Measurements from ENCODE around the gene PRKACA. TPM values are rescaled to one million over a fixed set of nuclear protein-coding genes. Genes with fewer than 3 reads are reported as not detected.

Gene PRKACA
- total RNA-seq, 2 experiments from 2014 or later: 21.1 to 62.0 TPM

DNA sequence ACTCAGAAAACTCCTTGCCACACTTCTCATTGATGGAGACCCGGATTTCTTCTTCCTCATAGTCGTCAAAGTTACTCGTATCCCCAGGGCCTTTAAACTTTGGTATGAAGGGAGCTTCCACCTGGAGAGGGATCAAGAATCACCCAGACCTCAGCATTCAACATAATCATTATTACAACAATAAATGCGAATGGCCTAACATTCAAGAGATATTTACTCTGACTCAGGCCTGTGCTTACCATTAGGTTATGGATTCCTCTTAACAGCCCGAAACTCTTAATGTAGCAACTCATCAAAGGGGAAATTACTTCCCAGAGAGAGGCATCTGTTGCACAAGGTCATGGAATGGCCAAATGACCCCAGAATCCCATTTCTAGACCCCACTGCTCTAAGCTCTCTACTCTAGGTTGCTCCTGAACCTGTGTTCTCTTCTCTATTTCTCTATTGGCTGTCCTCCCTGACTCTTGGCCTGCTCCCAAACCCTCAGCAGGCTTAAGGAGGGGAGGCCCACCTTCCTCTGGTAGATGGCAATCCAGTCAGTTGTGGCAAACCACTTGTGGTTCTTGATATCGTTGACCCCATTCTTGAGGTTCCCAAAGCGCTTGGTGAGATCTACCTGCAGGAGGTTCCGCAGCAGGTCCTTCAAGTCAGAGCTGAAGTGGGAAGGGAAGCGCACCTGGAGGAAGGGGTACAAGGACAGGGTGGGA, 24.3 kb downstream of the PRKACA start:
- intact Hi-C loops (cut with micrococcal nuclease; ENCODE audit: unreplicated experiment): no loop called here
- Histone ChIP-seq H3K36me3 (ENCODE audit: insufficient read depth, low read length) (peaks cover 27% of the 10 kb centered on the region), H4K20me1 (ENCODE audit: insufficient read depth, low read length) (peaks cover 9% of the 10 kb centered on the region; the same call in 1 of the 2 replicates), H3K4me1 (ENCODE audit: insufficient read depth, low read length, poor library complexity, severe bottlenecking) (peaks cover 20% of the 10 kb centered on the region), H3K4me3 (ENCODE audit: low read depth, low read length, poor library complexity, severe bottlenecking) (no peak overlapping the region), H3K9me2 (ENCODE audit: insufficient read depth, low read length) (no peaks in the 10 kb centered on the region), H2AFZ (ENCODE audit: low read length) (no peak overlapping the region), H3K79me2 (ENCODE audit: insufficient read depth, low read depth, low read length) (peaks cover 12% of the 10 kb centered on the region; the same call in 1 of the 2 replicates), H3K4me2 (ENCODE audit: low read length) (no peak overlapping the region), H3K9me3 (ENCODE audit: low read length) (peaks cover 9% of the 10 kb centered on the region), H3K27ac (ENCODE audit: low read depth, low read length, poor library complexity, severe bottlenecking) (no peak overlapping the region)
- POLR2A ChIA-PET: no interaction called here
- no peak for TF ChIP-seq EZH2phosphoT487 (IDR thresholded peaks at IDR 0.05; ENCODE audit: borderline replicate concordance, low read depth, low read length)
- CTCF ChIA-PET (ENCODE audit: unreplicated experiment): no interaction called here
- DNase-seq (ENCODE audit: low spot score): no peak
- no TSS peak for BruUV-seq (replicated peaks)

DNA sequence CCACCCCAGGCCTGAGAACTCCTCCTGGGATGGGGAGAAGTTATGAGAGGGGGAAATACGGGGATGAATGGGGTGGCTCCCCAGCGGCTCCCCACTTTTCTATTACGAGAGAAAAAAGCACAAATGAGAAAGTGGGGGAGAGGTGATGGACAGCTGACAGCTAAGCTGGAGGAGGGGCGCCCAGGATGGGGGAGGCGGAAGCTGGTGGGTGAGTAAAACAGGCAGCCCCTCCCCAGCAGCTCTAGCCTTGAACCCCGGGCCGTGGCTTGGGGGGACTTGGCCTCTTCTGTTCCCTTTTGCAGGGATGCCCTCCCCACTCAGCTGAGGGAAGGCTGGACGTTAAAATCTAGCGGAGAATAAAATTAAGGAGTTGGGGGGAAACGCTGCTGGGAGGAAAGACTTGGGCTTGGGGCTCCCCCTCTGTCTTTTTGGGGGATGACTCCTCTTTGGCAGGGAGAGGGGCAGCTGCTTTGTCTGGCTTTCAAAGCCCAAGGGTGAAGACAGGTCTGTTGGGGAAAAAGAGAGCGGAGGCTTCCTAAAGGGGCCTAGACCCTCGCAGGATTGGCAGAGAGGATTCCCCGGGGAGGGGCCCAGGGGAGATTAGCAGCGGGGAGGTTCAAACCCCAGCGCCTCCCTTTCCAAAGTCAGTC, 25.6 kb downstream of the PRKACA start:
- ChIA-PET POLR2A (interaction anchor here (0.6 to 1.0 kb wide), 2 partner anchors 42 to 341 kb away, joined by 3 to 6 read pairs; no protein-coding TSS in a partner anchor), CTCF (ENCODE audit: unreplicated experiment) (interaction anchor here (0.6 to 0.8 kb wide), 2 partner anchors 44 to 119 kb away, joined by 3 to 4 read pairs; partner anchors contain the start of gene ASF1B)
- Histone ChIP-seq H3K36me3 (ENCODE audit: insufficient read depth, low read length) (peaks cover 30% of the 10 kb centered on the region), H3K4me2 (ENCODE audit: low read length) (peak overlapping the region; percentile 84), H4K20me1 (ENCODE audit: insufficient read depth, low read length) (peaks cover 9% of the 10 kb centered on the region; the same call in 1 of the 2 replicates), H2AFZ (ENCODE audit: low read length) (peak overlapping the region; percentile 65), H3K9me2 (ENCODE audit: insufficient read depth, low read length) (no peaks in the 10 kb centered on the region), H3K9me3 (ENCODE audit: low read length) (peaks cover 9% of the 10 kb centered on the region), H3K27ac (ENCODE audit: low read depth, low read length, poor library complexity, severe bottlenecking) (peak overlapping the region; percentile 89), H3K4me3 (ENCODE audit: low read depth, low read length, poor library complexity, severe bottlenecking) (peak overlapping the region; percentile 80), H3K4me1 (ENCODE audit: insufficient read depth, low read length, poor library complexity, severe bottlenecking) (peaks cover 21% of the 10 kb centered on the region), H3K79me2 (ENCODE audit: insufficient read depth, low read depth, low read length) (peaks cover 15% of the 10 kb centered on the region; the same call in 1 of the 2 replicates)
- DNase-seq (ENCODE audit: low spot score): peak; percentile 63
- intact Hi-C loops (cut with micrococcal nuclease; ENCODE audit: unreplicated experiment): loop anchor here (1.0 kb wide), 1 partner anchor 44 kb away; the partner anchor contains the start of gene ASF1B
- TSS peak; percentile 61 for BruUV-seq (replicated peaks)
- no peak for TF ChIP-seq EZH2phosphoT487 (IDR thresholded peaks at IDR 0.05; ENCODE audit: borderline replicate concordance, low read depth, low read length)
- TF ChIP-seq, protein P1, sequence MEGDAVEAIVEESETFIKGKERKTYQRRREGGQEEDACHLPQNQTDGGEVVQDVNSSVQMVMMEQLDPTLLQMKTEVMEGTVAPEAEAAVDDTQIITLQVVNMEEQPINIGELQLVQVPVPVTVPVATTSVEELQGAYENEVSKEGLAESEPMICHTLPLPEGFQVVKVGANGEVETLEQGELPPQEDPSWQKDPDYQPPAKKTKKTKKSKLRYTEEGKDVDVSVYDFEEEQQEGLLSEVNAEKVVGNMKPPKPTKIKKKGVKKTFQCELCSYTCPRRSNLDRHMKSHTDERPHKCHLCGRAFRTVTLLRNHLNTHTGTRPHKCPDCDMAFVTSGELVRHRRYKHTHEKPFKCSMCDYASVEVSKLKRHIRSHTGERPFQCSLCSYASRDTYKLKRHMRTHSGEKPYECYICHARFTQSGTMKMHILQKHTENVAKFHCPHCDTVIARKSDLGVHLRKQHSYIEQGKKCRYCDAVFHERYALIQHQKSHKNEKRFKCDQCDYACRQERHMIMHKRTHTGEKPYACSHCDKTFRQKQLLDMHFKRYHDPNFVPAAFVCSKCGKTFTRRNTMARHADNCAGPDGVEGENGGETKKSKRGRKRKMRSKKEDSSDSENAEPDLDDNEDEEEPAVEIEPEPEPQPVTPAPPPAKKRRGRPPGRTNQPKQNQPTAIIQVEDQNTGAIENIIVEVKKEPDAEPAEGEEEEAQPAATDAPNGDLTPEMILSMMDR (conservative IDR thresholded peaks at IDR 0.05; ENCODE audit: low read length): peak; percentile 33; the same call in 1 of the 2 replicates

DNA sequence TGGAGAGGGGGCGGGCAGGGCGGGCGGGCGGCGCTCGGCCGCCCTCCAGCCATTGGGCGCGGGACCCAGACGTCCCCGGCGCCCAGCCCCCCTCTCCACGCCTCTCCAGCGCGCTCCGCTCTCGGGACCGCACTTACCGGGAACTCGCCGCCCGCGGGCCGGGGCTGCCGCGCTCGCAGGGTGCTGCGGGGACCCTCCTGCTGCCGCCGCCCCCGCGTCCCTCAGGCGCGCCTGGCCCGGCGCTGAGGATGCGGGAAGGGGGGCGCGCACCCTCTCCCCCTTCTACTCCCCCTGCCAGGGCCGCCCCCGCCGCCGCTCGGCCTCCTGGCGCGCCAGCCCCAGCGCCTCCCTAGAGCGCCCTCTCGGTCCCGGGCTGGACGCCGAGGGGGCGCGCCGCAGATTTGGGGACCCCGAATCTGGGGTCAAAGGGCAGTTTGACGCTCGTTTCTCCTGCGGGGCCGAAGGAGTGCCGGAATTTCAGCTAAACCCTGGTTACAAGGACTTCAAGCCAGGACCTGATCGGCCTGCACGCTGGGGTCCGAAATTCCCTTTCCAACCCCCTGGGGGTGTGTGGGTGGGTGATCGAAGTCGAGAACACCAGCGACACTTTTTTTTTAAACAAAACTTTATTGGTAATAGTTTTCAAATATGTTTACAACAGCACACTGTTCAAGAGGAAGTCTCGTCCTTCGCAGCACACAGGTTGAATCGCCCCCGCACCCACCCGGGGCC, 26.3 kb downstream of the PRKACA start:
- Histone ChIP-seq H3K9me2 (ENCODE audit: insufficient read depth, low read length) (no peaks in the 10 kb centered on the region), H4K20me1 (ENCODE audit: insufficient read depth, low read length) (peaks cover 9% of the 10 kb centered on the region; the same call in 1 of the 2 replicates), H2AFZ (ENCODE audit: low read length) (peak overlapping the region; percentile 65), H3K4me3 (ENCODE audit: low read depth, low read length, poor library complexity, severe bottlenecking) (peak overlapping the region; percentile 80), H3K4me1 (ENCODE audit: insufficient read depth, low read length, poor library complexity, severe bottlenecking) (peaks cover 21% of the 10 kb centered on the region), H3K27ac (ENCODE audit: low read depth, low read length, poor library complexity, severe bottlenecking) (peak overlapping the region; percentile 89), H3K4me2 (ENCODE audit: low read length) (peak overlapping the region; percentile 84), H3K36me3 (ENCODE audit: insufficient read depth, low read length) (peaks cover 37% of the 10 kb centered on the region), H3K79me2 (ENCODE audit: insufficient read depth, low read depth, low read length) (peaks cover 15% of the 10 kb centered on the region; the same call in 1 of the 2 replicates), H3K9me3 (ENCODE audit: low read length) (peaks cover 9% of the 10 kb centered on the region)
- TF ChIP-seq, protein P1 (conservative IDR thresholded peaks at IDR 0.05; ENCODE audit: low read length): peak; percentile 79
- no peak for TF ChIP-seq EZH2phosphoT487 (IDR thresholded peaks at IDR 0.05; ENCODE audit: borderline replicate concordance, low read depth, low read length)
- ChIA-PET CTCF (ENCODE audit: unreplicated experiment) (interaction anchor here (0.6 to 0.8 kb wide), 2 partner anchors 45 to 119 kb away, joined by 3 to 4 read pairs; partner anchors contain the start of gene ASF1B), POLR2A (interaction anchor here (1.0 kb wide), 1 partner anchor 43 kb away, joined by 3 read pairs; no protein-coding TSS in a partner anchor)
- peak; percentile 83 for DNase-seq (ENCODE audit: low spot score)
- BruUV-seq (replicated peaks): TSS peak; percentile 87
- intact Hi-C loops (cut with micrococcal nuclease; ENCODE audit: unreplicated experiment): loop anchor here (1.0 kb wide), 1 partner anchor 45 kb away; the partner anchor contains the start of gene ASF1B

Measured in OCI-LY7 (cell line).